ENCODE data around the gene APOBEC3C. TPM values are rescaled to one million over a fixed set of nuclear protein-coding genes. Genes with fewer than 3 reads are reported as not detected.

The APOBEC3C gene
- polyA plus RNA-seq, 1 of the 3 experiments (the other 2 are of a cell fraction), result 11.7 TPM

DNA sequence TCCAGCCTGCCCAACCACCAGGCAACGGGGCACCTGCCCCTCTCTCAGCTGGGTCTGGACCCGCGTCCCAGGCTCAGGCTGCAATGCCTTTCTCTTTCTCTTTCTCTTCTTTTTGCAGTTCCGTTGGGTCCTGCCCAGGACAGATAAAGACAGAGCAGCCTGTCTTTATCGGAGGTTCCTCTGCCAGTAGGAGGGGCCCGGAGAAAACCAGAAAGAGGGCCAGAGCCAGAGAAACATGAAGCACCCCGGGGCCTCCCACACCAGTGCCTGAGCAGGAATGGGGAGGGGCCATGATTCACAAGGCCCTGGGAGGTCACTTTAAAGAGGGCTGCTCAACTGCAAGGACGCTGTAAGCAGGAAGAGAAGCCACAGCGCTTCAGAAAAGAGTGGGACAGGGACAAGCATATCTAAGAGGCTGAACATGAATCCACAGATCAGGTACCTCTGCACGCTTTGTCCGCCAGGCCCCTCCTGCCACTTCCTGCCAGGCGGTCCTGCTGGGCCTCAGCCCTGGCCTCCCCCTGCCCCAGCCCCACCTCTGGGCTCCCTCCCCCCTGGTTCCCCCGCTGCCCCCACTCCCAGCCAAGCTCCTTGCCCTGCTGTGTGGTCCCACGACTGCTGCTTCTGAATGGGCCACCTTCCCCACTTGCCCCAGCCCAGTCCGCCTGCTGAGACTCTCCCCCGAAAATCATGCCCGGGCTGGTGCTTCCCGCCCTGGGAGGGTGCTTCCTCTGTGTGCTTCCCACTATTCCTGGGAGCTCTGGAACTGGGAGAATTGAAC is at the start of gene APOBEC3C (continued):
- TF ChIP-seq, protein P1, sequence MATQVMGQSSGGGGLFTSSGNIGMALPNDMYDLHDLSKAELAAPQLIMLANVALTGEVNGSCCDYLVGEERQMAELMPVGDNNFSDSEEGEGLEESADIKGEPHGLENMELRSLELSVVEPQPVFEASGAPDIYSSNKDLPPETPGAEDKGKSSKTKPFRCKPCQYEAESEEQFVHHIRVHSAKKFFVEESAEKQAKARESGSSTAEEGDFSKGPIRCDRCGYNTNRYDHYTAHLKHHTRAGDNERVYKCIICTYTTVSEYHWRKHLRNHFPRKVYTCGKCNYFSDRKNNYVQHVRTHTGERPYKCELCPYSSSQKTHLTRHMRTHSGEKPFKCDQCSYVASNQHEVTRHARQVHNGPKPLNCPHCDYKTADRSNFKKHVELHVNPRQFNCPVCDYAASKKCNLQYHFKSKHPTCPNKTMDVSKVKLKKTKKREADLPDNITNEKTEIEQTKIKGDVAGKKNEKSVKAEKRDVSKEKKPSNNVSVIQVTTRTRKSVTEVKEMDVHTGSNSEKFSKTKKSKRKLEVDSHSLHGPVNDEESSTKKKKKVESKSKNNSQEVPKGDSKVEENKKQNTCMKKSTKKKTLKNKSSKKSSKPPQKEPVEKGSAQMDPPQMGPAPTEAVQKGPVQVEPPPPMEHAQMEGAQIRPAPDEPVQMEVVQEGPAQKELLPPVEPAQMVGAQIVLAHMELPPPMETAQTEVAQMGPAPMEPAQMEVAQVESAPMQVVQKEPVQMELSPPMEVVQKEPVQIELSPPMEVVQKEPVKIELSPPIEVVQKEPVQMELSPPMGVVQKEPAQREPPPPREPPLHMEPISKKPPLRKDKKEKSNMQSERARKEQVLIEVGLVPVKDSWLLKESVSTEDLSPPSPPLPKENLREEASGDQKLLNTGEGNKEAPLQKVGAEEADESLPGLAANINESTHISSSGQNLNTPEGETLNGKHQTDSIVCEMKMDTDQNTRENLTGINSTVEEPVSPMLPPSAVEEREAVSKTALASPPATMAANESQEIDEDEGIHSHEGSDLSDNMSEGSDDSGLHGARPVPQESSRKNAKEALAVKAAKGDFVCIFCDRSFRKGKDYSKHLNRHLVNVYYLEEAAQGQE (IDR thresholded peaks at IDR 0.05; ENCODE audit: low read depth, low read length), result no peak
- no peak for TF ChIP-seq NRF1 (IDR thresholded peaks at IDR 0.05; ENCODE audit: low read depth, low read length)
- no peak for TF ChIP-seq EP300 (IDR thresholded peaks at IDR 0.05; ENCODE audit: borderline replicate concordance in 1 of 2, low read depth in 1 of 2, low read length in 1 of 2)

DNA sequence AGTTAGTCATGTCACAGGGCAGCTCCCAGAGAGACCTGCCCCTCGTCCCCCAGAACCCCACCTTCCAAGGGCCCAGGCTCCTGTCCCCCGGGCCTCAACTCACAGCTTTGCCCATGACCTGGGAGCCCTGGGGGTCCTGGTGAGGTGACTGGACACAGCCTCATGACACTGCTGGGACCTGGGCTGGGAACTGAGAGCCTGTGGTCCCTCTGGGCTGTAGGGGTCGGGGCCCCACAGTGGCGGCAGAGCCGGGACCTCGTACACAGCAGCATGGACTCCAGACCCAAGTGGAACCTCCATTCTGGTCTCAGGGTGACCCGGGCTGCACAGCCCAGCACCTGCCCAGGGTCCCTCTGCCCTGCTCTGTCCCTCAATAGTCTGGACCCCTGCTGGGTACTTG is 49.8 kb upstream of the APOBEC3C start:
- H4K20me1 ChIP-seq (ENCODE audit: insufficient read depth), result no peaks in the 10 kb centered on the region
- no peaks in the 10 kb centered on the region for H3K36me3 ChIP-seq (replicated peaks in 1 of 2; ENCODE audit: control insufficient read depth in 1 of 2, insufficient read depth in 2 of 2, low read length in 1 of 2)
- no peaks in the 10 kb centered on the region for H3K4me1 ChIP-seq (ENCODE audit: control insufficient read depth in 1 of 2, insufficient read depth in 2 of 2, low read depth in 1 of 2, low read length in 1 of 2)
- DNase-seq, result no peak
- ChIA-PET POLR2A (no interaction called here), CTCF (no interaction called here)
- no CpG with 5 or more reads among the region's 7 CpGs for WGBS (ENCODE audit: low lambda C conversion rate)
- H3F3A ChIP-seq (replicated peaks; ENCODE audit: insufficient read depth), result no peaks in the 10 kb centered on the region
- no peak overlapping the region for H3K9ac ChIP-seq
- H3K9me2 ChIP-seq, result no peaks in the 10 kb centered on the region
- H3K4me3 ChIP-seq (ENCODE audit: low read depth in 2 of 2, low read length in 1 of 2), result no peak overlapping the region
- H3K27me3 ChIP-seq (ENCODE audit: insufficient read depth), result no peaks in the 10 kb centered on the region
- no peaks in the 10 kb centered on the region for H3K79me2 ChIP-seq (ENCODE audit: insufficient read depth)
- H2AFZ ChIP-seq (ENCODE audit: low read depth), result no peak overlapping the region
- no peak overlapping the region for H3K27ac ChIP-seq (ENCODE audit: low read depth in 2 of 2, low read length in 1 of 2)
- no peak overlapping the region for H3K4me2 ChIP-seq
- TF ChIP-seq FOSL2 (IDR thresholded peaks at IDR 0.05; ENCODE audit: borderline replicate concordance, low read depth) (no peak), EP300 (IDR thresholded peaks at IDR 0.05; ENCODE audit: borderline replicate concordance in 1 of 2, low read depth in 1 of 2, low read length in 1 of 2) (no peak), RAD21 (IDR thresholded peaks at IDR 0.05; ENCODE audit: low read length) (no peak), RFX5 (IDR thresholded peaks at IDR 0.05; ENCODE audit: low read length) (no peak), MXI1 (IDR thresholded peaks at IDR 0.05; ENCODE audit: low read depth, low read length) (no peak), TCF12 (IDR thresholded peaks at IDR 0.05) (no peak), ELF1 (IDR thresholded peaks at IDR 0.05) (no peak), CHD2 (IDR thresholded peaks at IDR 0.05; ENCODE audit: low read length, partially characterized antibody) (no peak), GATA2 (CRISPR knock-in tag; IDR thresholded peaks at IDR 0.05) (no peak), SIN3A (IDR thresholded peaks at IDR 0.05; ENCODE audit: borderline replicate concordance, low read depth, low read length) (no peak), TEAD4 (IDR thresholded peaks at IDR 0.05; ENCODE audit: borderline replicate concordance, insufficient read depth) (no peak), NRF1 (IDR thresholded peaks at IDR 0.05; ENCODE audit: low read depth, low read length) (no peak), FOXJ3 (CRISPR knock-in tag; IDR thresholded peaks at IDR 0.05) (no peak), RCOR1 (IDR thresholded peaks at IDR 0.05; ENCODE audit: low read length) (no peak), JUND (IDR thresholded peaks at IDR 0.05) (no peak)
- TF ChIP-seq, protein P2, sequence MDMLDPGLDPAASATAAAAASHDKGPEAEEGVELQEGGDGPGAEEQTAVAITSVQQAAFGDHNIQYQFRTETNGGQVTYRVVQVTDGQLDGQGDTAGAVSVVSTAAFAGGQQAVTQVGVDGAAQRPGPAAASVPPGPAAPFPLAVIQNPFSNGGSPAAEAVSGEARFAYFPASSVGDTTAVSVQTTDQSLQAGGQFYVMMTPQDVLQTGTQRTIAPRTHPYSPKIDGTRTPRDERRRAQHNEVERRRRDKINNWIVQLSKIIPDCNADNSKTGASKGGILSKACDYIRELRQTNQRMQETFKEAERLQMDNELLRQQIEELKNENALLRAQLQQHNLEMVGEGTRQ (IDR thresholded peaks at IDR 0.05; ENCODE audit: borderline replicate concordance, low read depth, low read length), result no peak
- TF ChIP-seq, protein P3, sequence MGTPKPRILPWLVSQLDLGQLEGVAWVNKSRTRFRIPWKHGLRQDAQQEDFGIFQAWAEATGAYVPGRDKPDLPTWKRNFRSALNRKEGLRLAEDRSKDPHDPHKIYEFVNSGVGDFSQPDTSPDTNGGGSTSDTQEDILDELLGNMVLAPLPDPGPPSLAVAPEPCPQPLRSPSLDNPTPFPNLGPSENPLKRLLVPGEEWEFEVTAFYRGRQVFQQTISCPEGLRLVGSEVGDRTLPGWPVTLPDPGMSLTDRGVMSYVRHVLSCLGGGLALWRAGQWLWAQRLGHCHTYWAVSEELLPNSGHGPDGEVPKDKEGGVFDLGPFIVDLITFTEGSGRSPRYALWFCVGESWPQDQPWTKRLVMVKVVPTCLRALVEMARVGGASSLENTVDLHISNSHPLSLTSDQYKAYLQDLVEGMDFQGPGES (IDR thresholded peaks at IDR 0.05; ENCODE audit: low read depth, low read length), result no peak
- no peaks in the 10 kb centered on the region for H3K9me3 ChIP-seq
